NT2/D1 (cell line): ENCODE measurements around the gene ITLN2.

Experiments used
- DNase-seq: peaks from one replicate; pipeline ENCODE4 v3.0.0-alpha.2; 2011; ENCODE audit warnings: low read depth, low spot score
- H3K27me3 ChIP-seq: 2 replicates; pipeline ENCODE4 v1.6.0; 2011; ENCODE audit warnings: mild to moderate bottlenecking; ENCODE audit not compliant: insufficient read length, insufficient read depth
- H3K36me3 ChIP-seq: 2 replicates; pipeline ENCODE4 v1.6.1; 2011; ENCODE audit warnings: mild to moderate bottlenecking, low read length, mixed read lengths; ENCODE audit not compliant: insufficient read depth, insufficient read length
- H3K4me1 ChIP-seq: 2 replicates; pipeline ENCODE4 v1.5.1; 2011; ENCODE audit not compliant: insufficient read depth, insufficient read length
- H3K4me3 ChIP-seq: 2 replicates; pipeline ENCODE4 v1.5.1; 2011; ENCODE audit warnings: low read depth; ENCODE audit not compliant: insufficient read length
- H3K9ac ChIP-seq: 2 replicates; pipeline ENCODE4 v1.6.0; 2011; ENCODE audit warnings: low read depth; ENCODE audit not compliant: insufficient read length
- H3K9me3 ChIP-seq: 2 replicates; pipeline ENCODE4 v1.5.1; 2011; ENCODE audit warnings: mild to moderate bottlenecking, low read length; ENCODE audit not compliant: insufficient read depth
- SUZ12 ChIP-seq: IDR thresholded peaks from 2 replicates; pipeline ENCODE4 v1.6.1; 2011; ENCODE audit not compliant: insufficient read length, insufficient read depth; ENCODE audit errors: extremely low read depth
- YY1 ChIP-seq: IDR thresholded peaks from 2 replicates; pipeline ENCODE4 v1.6.1; 2011; ENCODE audit not compliant: insufficient read length, insufficient read depth
- ZNF274 ChIP-seq: IDR thresholded peaks from 2 replicates; pipeline ENCODE4 v1.6.1; 2011; ENCODE audit warnings: mild to moderate bottlenecking, low read depth, low read length

Gene ITLN2

DNA sequence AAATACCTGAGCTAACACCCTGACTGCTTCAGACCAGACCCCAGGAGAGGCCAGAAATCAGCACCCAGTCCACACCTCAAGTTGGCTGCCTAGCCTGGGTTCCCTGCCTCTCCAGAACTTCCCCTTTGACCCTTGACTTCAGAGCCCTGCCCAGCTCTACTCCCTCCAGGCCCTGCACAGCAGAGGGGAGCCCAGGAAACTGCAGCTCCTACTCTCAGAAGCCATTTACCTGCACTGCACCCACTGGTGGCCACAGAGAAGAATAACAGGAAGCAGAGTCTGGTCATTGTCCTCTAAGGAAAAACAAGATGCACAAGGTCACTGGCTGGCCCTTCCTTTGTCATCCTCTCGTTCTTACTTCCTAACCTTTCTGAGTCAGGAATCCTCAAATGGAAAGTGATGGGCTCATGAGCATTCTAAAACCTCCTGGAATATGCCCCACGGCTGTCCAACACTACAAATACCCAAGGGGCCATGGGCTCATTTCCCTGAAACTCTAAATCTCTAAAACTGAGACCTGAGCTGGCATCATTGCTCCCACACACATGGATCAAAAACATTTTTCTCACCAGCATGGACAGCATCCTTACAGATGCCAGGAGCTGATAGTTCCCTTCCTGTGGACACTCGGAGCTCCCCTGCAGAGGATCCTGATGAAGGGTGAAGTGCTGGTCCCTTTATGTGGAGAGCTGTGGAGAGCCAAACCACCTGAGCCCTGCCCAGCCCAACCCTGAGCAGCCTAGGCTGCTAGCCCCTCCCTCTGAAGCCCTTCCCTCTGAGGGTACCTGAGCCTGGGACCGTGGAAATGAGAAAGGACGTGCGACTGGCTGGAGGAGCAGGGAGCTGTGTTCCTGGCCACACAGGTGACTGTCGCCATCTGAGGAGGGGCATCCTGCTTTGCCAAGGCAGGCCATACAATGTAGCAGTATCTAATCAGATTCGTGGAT is at the start of gene ITLN2:
TSS of gene ITLN2 (minus strand) at position 652 of the 947 bp plus-strand sequence. CDS start at position 584, 68 bp downstream.
- H3K4me1 ChIP-seq = peaks cover 17% of the 10 kb centered on the region
- peak; percentile 79 for DNase-seq
- H3K9ac ChIP-seq = no peak within 1 kb of the TSS
- no peak within 1 kb of the TSS for H3K4me3 ChIP-seq
- H3K9me3 ChIP-seq = peaks cover 5% of the 10 kb centered on the region; the same call in 1 of the 2 replicates
- no peaks in the 10 kb centered on the region for H3K27me3 ChIP-seq
- no peaks in the 10 kb centered on the region for H3K36me3 ChIP-seq
- TF ChIP-seq YY1 = no peak
- TF ChIP-seq SUZ12 = no peak
- TF ChIP-seq ZNF274 = no peak

DNA sequence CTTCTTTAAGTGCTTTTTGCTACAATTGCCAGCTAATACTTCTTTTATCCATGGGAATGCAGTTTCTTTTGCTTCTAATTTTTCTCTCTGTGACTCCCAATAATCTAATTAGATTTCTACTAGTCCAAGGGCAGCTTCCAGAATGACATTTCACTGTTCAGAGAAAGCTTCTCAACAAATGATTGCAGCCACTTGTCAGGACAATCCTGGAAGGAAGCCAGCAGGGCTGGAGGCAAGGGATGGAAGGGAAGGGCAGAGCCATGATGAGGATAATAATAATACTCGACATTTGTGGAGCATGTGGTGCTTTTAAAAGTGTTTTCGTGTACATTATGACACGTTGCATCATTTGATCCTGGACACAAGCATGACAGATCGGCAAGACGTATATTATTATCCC is 46.9 kb upstream of the ITLN2 start:
- no peak for DNase-seq
- Histone ChIP-seq H3K4me1 (peaks cover 1% of the 10 kb centered on the region), H3K9me3 (no peaks in the 10 kb centered on the region), H3K36me3 (peaks cover 56% of the 10 kb centered on the region), H3K4me3 (no peak overlapping the region), H3K27me3 (no peaks in the 10 kb centered on the region), H3K9ac (no peak overlapping the region)
- TF ChIP-seq YY1 (no peak), SUZ12 (no peak), ZNF274 (no peak)

DNA sequence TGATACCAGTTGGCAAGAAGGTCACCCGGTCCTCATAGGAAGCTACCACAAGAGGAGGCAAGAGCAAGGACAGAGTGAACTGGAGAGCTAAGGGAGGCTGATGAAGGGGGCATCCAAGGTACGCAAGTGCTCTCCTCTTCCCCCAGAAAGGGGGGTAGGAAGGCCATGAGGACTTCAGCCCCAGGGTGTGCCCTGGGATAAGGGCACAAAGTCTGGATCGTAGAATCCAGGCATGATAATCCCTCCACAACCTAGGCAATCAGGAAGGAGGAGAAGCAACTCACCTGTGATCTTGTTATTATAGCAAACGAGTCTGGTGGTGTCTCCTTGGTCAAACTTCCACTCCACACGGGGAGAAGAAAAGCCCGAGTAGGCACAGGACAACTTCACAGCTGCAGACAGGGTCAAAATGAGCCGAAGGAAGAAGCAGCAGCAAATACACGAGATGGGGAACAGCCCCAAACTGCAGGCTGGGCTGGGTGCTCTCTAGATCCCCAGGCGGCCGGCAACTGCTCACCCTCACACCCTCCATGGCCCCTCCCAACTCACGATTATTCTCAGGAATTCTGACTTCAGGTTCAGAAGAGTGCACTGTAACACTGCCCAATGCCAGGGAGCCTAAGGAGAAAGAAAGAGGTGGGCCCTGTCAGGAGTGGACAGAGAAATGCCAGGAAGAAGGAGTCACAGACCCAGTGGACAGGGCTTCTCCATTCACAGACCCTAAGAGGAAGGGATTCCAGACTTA is 46.3 kb upstream of the ITLN2 start:
- Histone ChIP-seq H3K36me3 (peaks cover 58% of the 10 kb centered on the region), H3K27me3 (no peaks in the 10 kb centered on the region), H3K9ac (no peak overlapping the region), H3K9me3 (no peaks in the 10 kb centered on the region), H3K4me1 (peaks cover 1% of the 10 kb centered on the region), H3K4me3 (no peak overlapping the region)
- TF ChIP-seq SUZ12 (no peak), YY1 (no peak), ZNF274 (no peak)
- no peak for DNase-seq

DNA sequence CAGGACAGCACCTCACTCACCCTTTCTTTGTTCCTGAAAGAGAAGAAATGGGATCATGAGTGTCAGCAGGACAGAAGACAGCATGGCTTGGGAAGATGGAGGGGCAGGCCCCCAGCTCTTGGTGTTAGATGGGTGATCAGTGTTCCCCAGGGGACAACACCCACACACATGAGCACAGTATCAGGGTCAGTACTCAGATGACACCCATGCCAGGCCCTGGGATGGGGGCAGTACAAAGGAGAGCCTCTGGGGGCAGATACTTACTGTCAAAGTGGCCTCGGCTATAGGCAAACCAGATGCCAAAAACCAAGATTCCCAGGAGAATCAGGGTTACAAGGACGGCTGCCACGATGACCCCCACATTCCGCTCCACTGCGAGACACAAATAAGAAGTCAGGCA is 44.8 kb upstream of the ITLN2 start:
- Histone ChIP-seq H3K36me3 (peaks cover 58% of the 10 kb centered on the region), H3K4me1 (peaks cover 1% of the 10 kb centered on the region), H3K9me3 (no peaks in the 10 kb centered on the region), H3K4me3 (no peak overlapping the region), H3K9ac (no peak overlapping the region), H3K27me3 (no peaks in the 10 kb centered on the region)
- DNase-seq = no peak
- TF ChIP-seq SUZ12 = no peak
- TF ChIP-seq YY1 = no peak
- no peak for TF ChIP-seq ZNF274

DNA sequence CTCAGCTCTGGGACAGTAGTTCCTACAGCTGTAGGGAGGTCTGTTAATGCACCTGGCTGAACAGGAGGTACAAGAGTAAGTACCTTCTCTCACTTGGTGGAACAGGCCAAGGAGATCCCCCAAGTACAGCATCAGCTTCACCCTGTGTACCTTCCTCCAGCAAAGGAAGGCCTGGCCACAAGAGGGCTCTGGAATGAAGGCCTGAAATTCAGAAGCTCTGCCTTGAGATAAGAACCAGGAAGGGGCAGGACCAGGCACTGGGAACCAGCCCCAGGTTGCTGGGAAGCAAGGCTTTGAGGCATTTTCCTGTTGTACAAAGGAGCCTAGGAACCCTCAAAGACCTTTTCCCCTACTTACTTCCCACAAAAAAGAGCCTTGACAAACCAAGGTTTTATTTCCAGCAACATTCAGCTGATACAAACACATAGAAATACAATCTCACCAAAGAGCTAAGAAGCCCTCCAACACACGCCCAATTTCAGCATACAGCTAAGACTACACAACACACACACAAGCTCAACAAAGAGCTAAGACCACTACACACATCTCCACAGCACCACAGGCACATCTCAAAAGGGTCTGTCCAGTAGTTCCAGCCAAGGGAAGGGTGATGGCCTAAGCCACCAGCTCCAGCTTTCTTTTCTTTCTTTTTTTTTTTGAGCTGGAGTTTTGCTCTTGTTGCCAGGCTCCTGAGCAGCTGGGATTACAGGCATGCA is 42.9 kb upstream of the ITLN2 start:
- peaks cover 58% of the 10 kb centered on the region for H3K36me3 ChIP-seq
- TF ChIP-seq YY1 (no peak), SUZ12 (no peak), ZNF274 (no peak)
- no peaks in the 10 kb centered on the region for H3K27me3 ChIP-seq
- H3K9me3 ChIP-seq = no peaks in the 10 kb centered on the region
- peaks cover 1% of the 10 kb centered on the region for H3K4me1 ChIP-seq
- DNase-seq = no peak
- no peak overlapping the region for H3K9ac ChIP-seq
- no peak overlapping the region for H3K4me3 ChIP-seq

DNA sequence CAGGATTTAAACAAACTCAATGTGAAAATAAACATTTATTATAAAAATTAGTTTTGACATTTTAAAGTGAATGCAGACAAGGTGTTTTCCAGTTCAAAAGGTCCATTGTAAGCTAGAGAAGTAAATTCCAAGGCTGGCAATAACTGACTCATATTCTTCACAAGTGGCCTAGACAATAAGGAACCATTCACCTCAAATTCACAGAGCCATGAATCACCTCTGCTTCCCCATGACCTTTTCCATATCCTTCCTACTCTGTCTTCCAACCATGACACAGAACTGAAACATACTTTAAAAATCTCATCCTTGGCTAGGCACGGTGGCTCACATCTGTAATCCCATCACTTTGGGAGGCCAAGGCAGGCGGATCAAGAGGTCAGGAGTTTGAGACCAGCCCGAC is 41.6 kb upstream of the ITLN2 start:
- H3K27me3 ChIP-seq = no peaks in the 10 kb centered on the region
- H3K4me1 ChIP-seq = peaks cover 1% of the 10 kb centered on the region
- DNase-seq = no peak
- H3K4me3 ChIP-seq = no peak overlapping the region
- no peaks in the 10 kb centered on the region for H3K9me3 ChIP-seq
- peaks cover 48% of the 10 kb centered on the region for H3K36me3 ChIP-seq
- TF ChIP-seq SUZ12 (no peak), YY1 (no peak), ZNF274 (no peak)
- no peak overlapping the region for H3K9ac ChIP-seq
